ENCODE measurements around the gene ASIC2. TPM values are rescaled to one million over a fixed set of nuclear protein-coding genes. Genes with fewer than 3 reads are reported as not detected.

The ASIC2 gene
- total RNA-seq, 1 experiment from 2014 or later = 0.74 TPM

DNA sequence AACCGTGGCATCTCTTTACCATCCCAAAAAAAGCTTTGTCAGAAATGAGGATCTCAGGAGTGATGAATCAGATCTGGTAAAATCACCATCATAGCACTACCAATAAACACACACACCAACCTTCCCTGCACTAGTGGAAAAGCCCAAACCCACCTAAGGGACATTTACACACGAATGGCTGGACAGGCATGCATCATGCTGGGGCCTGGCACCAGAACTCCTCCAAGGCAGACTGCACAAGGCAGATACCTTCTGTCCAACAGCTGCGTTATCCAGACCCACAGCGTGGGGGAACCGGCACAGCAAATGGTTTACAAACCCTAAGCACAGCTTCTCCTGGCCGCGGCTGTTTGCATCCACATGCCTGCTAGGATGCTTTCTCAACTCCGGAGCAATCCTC, 2.8 kb downstream of the ASIC2 start:
- H3K4me1 ChIP-seq (ENCODE audit: insufficient read depth, low read length) = no peaks in the 10 kb centered on the region; the same call in 1 of the 2 replicates
- no peak overlapping the region; a peak in 1 of 5 replicates for H3K4me3 Mint-ChIP-seq

More for the DNA sequence above, 2.8 kb downstream of the ASIC2 start:
- no peak overlapping the region for H3K27ac ChIP-seq (ENCODE audit: insufficient read length, low read depth, low read length)
- no peak overlapping the region for H2BK120ac ChIP-seq (ENCODE audit: low read depth, low read length, poor library complexity, severe bottlenecking)
- no peak overlapping the region for H2BK15ac ChIP-seq (ENCODE audit: low read depth, low read length)
- DNase-seq = no peak
- H4K5ac ChIP-seq (ENCODE audit: insufficient read length, low read depth, low read length) = no peak overlapping the region
- H2AFZ ChIP-seq (ENCODE audit: low read length) = no peak overlapping the region
- no peak overlapping the region for H3T11ph ChIP-seq (ENCODE audit: low read length)
- no peak overlapping the region for H3K4me2 ChIP-seq (ENCODE audit: insufficient read depth, insufficient read length, low read length)
- peaks cover 12% of the 10 kb centered on the region for H3K23me2 ChIP-seq (ENCODE audit: insufficient read length, low read depth, low read length, poor library complexity, severe bottlenecking)
- no peak overlapping the region for H2BK12ac ChIP-seq (ENCODE audit: insufficient read length, low read depth, low read length)
- no peak overlapping the region for H4K8ac ChIP-seq (replicated peaks; ENCODE audit: insufficient read length, low read depth, low read length)
- no peak overlapping the region; the same call in 1 of the 2 replicates for H3K14ac ChIP-seq (ENCODE audit: insufficient read depth, low read length)
- H4K20me1 ChIP-seq (ENCODE audit: control insufficient read depth, insufficient read depth, insufficient read length) = peaks cover 3% of the 10 kb centered on the region
- H3K4ac ChIP-seq (ENCODE audit: low read depth, low read length) = no peak overlapping the region
- H3K27me3 Mint-ChIP-seq (ENCODE audit: low read depth) = peaks cover 90% of the 10 kb centered on the region
- no peaks in the 10 kb centered on the region for H3K79me1 ChIP-seq (ENCODE audit: insufficient read depth, low read depth, low read length, poor library complexity, severe bottlenecking)
- H3K4me1 Mint-ChIP-seq = peaks cover 12 to 14% of the 10 kb centered on the region in 2 experiments
- no peak overlapping the region for H3K27ac Mint-ChIP-seq
- H3K9me3 ChIP-seq (ENCODE audit: control insufficient read depth, low read depth, low read length) = no peaks in the 10 kb centered on the region
- no peak overlapping the region for H3K23ac ChIP-seq (ENCODE audit: insufficient read length, low read depth, low read length)
- H4K91ac ChIP-seq (ENCODE audit: insufficient read length, low read depth, low read length) = no peak overlapping the region
- no peak overlapping the region for H2AK5ac ChIP-seq (ENCODE audit: insufficient read length, low read length)
- WGBS (ENCODE audit: extremely low coverage, insufficient read length, low lambda C conversion rate) = no CpG with 5 or more reads among the region's 8 CpGs
- peaks cover 38% of the 10 kb centered on the region for H3K27me3 ChIP-seq (ENCODE audit: insufficient read depth, low read length)
- no peaks in the 10 kb centered on the region for H3K79me2 ChIP-seq (ENCODE audit: insufficient read depth, low read length)
- no peak overlapping the region for H3K56ac ChIP-seq (ENCODE audit: insufficient read length, low read depth, low read length)
- H3K36me3 Mint-ChIP-seq (ENCODE audit: insufficient read depth in 1 of 3, low read depth in 3 of 3) = no peaks in the 10 kb centered on the region; a peak in 2 of 7 replicates
- H3K18ac ChIP-seq (ENCODE audit: insufficient read length, low read depth, low read length) = no peak overlapping the region
- H2BK5ac ChIP-seq (ENCODE audit: insufficient read length, low read length) = no peak overlapping the region
- TF ChIP-seq, protein P1, sequence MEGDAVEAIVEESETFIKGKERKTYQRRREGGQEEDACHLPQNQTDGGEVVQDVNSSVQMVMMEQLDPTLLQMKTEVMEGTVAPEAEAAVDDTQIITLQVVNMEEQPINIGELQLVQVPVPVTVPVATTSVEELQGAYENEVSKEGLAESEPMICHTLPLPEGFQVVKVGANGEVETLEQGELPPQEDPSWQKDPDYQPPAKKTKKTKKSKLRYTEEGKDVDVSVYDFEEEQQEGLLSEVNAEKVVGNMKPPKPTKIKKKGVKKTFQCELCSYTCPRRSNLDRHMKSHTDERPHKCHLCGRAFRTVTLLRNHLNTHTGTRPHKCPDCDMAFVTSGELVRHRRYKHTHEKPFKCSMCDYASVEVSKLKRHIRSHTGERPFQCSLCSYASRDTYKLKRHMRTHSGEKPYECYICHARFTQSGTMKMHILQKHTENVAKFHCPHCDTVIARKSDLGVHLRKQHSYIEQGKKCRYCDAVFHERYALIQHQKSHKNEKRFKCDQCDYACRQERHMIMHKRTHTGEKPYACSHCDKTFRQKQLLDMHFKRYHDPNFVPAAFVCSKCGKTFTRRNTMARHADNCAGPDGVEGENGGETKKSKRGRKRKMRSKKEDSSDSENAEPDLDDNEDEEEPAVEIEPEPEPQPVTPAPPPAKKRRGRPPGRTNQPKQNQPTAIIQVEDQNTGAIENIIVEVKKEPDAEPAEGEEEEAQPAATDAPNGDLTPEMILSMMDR (conservative IDR thresholded peaks at IDR 0.05) = no peak
- peaks cover 0 to 4% of the 10 kb centered on the region in 2 experiments; a peak in 1 of 5 replicates for H3K9me3 Mint-ChIP-seq
- H3K9ac ChIP-seq (ENCODE audit: extremely low read depth, insufficient read length, low read length) = no peak overlapping the region
- no peak overlapping the region for H2BK20ac ChIP-seq (ENCODE audit: low read depth, low read length, poor library complexity, severe bottlenecking)

Measured in H9 (cell line).